ENCODE results near the gene ECE1. TPM values are rescaled to one million over a fixed set of nuclear protein-coding genes. Genes with fewer than 3 reads are reported as not detected.

The ECE1 gene
- total and polyA plus RNA-seq, 9 of the 15 experiments (the other 6 are each of a cell fraction or from before 2014, with no cell fraction given) = 0.56 to 34.8 (median 11.0) TPM

- no peak for TF ChIP-seq DEAF1 (CRISPR knock-in tag; IDR thresholded peaks at IDR 0.05)
- TF ChIP-seq, protein P1, sequence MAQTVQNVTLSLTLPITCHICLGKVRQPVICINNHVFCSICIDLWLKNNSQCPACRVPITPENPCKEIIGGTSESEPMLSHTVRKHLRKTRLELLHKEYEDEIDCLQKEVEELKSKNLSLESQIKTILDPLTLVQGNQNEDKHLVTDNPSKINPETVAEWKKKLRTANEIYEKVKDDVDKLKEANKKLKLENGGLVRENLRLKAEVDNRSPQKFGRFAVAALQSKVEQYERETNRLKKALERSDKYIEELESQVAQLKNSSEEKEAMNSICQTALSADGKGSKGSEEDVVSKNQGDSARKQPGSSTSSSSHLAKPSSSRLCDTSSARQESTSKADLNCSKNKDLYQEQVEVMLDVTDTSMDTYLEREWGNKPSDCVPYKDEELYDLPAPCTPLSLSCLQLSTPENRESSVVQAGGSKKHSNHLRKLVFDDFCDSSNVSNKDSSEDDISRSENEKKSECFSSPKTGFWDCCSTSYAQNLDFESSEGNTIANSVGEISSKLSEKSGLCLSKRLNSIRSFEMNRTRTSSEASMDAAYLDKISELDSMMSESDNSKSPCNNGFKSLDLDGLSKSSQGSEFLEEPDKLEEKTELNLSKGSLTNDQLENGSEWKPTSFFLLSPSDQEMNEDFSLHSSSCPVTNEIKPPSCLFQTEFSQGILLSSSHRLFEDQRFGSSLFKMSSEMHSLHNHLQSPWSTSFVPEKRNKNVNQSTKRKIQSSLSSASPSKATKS (CRISPR knock-in tag; IDR thresholded peaks at IDR 0.05) = no peak
- TF ChIP-seq, protein P2, sequence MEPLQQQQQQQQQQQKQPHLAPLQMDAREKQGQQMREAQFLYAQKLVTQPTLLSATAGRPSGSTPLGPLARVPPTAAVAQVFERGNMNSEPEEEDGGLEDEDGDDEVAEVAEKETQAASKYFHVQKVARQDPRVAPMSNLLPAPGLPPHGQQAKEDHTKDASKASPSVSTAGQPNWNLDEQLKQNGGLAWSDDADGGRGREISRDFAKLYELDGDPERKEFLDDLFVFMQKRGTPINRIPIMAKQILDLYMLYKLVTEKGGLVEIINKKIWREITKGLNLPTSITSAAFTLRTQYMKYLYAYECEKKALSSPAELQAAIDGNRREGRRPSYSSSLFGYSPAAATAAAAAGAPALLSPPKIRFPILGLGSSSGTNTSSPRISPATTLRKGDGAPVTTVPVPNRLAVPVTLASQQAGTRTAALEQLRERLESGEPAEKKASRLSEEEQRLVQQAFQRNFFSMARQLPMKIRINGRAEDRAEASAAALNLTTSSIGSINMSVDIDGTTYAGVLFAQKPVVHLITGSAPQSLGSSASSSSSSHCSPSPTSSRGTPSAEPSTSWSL (CRISPR knock-in tag; IDR thresholded peaks at IDR 0.05; ENCODE audit: borderline replicate concordance) = no peak
These were observed 21.7 kb downstream of the ECE1 start (continued) for GRCh38 chr1:21268281-21269239.
